PC-3 (cell line): ENCODE data around the gene LINC00237.

Source experiments
- EZH2 ChIP-seq: fragments of 300-600 bp; sonication (generic); IDR thresholded peaks from one replicate; pipeline ENCODE4 v1.6.1; 2017; ENCODE audit warnings: antibody characterized with exemption, mild to moderate bottlenecking, low read length; ENCODE audit not compliant: unreplicated experiment
- EZH2phosphoT487 ChIP-seq: fragments of 300-600 bp; sonication (generic); IDR thresholded peaks from 2 replicates; pipeline ENCODE4 v1.6.1; 2018; ENCODE audit warnings: mild to moderate bottlenecking, antibody characterized with exemption, low read length, borderline replicate concordance
- TF ChIP-seq, protein P1 (sequence below): fragments of 300-600 bp; sonication (generic); conservative IDR thresholded peaks from 2 replicates; pipeline ENCODE4 v1.5.1; 2017; ENCODE audit warnings: antibody characterized with exemption, low read depth, mild to moderate bottlenecking, low read length

DNA sequence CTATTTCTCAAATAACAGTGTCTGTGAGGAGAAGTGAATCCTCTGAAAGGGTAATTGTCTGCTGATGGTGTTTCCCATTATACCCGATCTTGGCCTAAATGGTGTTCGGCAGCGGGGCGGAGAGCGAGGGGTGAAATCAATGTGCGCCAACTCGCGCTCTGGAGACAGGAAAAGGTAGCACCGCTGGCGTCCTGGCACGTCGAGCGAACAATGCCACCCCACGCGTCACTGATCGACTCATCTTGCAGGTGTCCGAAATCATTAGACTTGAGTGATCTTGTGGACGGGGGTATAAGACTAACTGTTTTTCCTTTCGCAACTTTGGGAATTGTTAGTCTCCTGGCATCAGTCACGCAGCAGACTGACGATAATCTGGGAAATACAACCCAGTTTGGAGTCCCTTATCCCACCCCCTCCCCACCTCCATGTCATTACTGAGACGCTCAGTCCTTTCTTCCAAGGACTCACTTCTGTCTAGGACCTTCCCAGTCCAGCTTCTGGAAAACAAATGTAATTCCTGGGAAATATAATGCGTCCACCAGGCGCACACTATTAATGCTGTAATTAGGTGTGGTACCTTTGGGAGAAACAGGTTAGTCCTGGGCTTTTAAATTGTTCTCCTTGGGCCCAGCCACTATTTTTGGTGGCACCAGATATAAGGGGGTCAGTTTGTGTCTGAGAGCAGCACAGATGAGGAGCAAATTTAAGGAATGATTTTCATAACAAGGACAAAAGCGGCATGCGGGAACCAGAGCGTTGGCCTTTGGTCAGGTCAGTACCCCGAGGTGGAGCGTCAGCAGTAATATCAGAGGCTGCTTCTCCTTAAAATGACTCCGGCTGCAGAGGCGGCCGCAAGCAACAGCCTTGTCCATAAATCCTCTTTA, 2.3 kb downstream of the LINC00237 start:
- TF ChIP-seq, protein P1, sequence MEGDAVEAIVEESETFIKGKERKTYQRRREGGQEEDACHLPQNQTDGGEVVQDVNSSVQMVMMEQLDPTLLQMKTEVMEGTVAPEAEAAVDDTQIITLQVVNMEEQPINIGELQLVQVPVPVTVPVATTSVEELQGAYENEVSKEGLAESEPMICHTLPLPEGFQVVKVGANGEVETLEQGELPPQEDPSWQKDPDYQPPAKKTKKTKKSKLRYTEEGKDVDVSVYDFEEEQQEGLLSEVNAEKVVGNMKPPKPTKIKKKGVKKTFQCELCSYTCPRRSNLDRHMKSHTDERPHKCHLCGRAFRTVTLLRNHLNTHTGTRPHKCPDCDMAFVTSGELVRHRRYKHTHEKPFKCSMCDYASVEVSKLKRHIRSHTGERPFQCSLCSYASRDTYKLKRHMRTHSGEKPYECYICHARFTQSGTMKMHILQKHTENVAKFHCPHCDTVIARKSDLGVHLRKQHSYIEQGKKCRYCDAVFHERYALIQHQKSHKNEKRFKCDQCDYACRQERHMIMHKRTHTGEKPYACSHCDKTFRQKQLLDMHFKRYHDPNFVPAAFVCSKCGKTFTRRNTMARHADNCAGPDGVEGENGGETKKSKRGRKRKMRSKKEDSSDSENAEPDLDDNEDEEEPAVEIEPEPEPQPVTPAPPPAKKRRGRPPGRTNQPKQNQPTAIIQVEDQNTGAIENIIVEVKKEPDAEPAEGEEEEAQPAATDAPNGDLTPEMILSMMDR, result no peak
- no peak for TF ChIP-seq EZH2
- TF ChIP-seq EZH2phosphoT487, result no peak
